Peyer's patch (tissue), 4 donors: Measurements from ENCODE around the gene NEDD4L.

ENCODE experiments used
- POLR2A ChIP-seq, 2 donors: fragments of 450-650 bp; IDR thresholded peaks; one replicate each; pipeline ENCODE4 v1.5.1; 2017; ENCODE audit warnings: antibody characterized with exemption in 2 of 2, mild to moderate bottlenecking in 2 of 2, moderate library complexity in 2 of 2
- TF ChIP-seq, protein P1 (sequence below), 6 experiments: fragments of 450-650 bp in 4 of 6; fragments of 200-600 bp in 2 of 6; sonication (generic) in 1 of 6; IDR thresholded peaks; one replicate each; pipeline ENCODE4 v1.5.1; 2017 to 2019; ENCODE audit warnings: antibody characterized with exemption in 6 of 6, mild to moderate bottlenecking in 3 of 6, moderate library complexity in 1 of 6

- no peak for TF ChIP-seq POLR2A (IDR thresholded peaks at IDR 0.05)
- TF ChIP-seq, protein P1, sequence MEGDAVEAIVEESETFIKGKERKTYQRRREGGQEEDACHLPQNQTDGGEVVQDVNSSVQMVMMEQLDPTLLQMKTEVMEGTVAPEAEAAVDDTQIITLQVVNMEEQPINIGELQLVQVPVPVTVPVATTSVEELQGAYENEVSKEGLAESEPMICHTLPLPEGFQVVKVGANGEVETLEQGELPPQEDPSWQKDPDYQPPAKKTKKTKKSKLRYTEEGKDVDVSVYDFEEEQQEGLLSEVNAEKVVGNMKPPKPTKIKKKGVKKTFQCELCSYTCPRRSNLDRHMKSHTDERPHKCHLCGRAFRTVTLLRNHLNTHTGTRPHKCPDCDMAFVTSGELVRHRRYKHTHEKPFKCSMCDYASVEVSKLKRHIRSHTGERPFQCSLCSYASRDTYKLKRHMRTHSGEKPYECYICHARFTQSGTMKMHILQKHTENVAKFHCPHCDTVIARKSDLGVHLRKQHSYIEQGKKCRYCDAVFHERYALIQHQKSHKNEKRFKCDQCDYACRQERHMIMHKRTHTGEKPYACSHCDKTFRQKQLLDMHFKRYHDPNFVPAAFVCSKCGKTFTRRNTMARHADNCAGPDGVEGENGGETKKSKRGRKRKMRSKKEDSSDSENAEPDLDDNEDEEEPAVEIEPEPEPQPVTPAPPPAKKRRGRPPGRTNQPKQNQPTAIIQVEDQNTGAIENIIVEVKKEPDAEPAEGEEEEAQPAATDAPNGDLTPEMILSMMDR (IDR thresholded peaks at IDR 0.05): no peak
Measured at GRCh38 chr18:58253871-58254270, 209.8 kb downstream of the NEDD4L start.
